WTC11 (cell line): Measurements from ENCODE around the gene MYO1H. TPM values are rescaled to one million over a fixed set of nuclear protein-coding genes. Genes with fewer than 3 reads are reported as not detected.
A peak's percentile ranks its signal among the peaks of the same experiment; 100 is the strongest.

Experiments used
- ATAC-seq: fragments of 200-7000 bp; cut with Tn5 transposase; 2 replicates; pipeline ENCODE4 v1.10.0; 2021; ENCODE audit warnings: mild to moderate bottlenecking, moderate library complexity
- CTCF ChIA-PET: fragments of 300-600 bp; sonication (Branson Sonifier 250); formaldehyde crosslinking; loops from one replicate; lab custom pipeline; 2021; ENCODE audit warnings: antibody characterized with exemption; lab: Charles Lee
- POLR2A ChIA-PET: fragments of 350-600 bp; sonication (Branson Sonifier 250); formaldehyde crosslinking; loops from one replicate; lab custom pipeline; 2021; ENCODE audit warnings: antibody characterized with exemption; lab: Charles Lee
- DNase-seq: peaks from one replicate; pipeline ENCODE4 v3.0.0; 2021; ENCODE audit warnings: low spot score
- H3K27ac Mint-ChIP-seq: 2 replicates; pipeline ENCODE4 v1.8.0; 2021; ENCODE audit warnings: mixed read lengths
- H3K27me3 Mint-ChIP-seq: 2 replicates; pipeline ENCODE4 v1.8.0; 2021; ENCODE audit warnings: low read depth, mild to moderate bottlenecking, moderate library complexity, mixed read lengths
- H3K36me3 Mint-ChIP-seq: 2 replicates; pipeline ENCODE4 v1.8.0; 2021; ENCODE audit warnings: mixed read lengths
- H3K4me1 Mint-ChIP-seq: 2 replicates; pipeline ENCODE4 v1.8.0; 2022; ENCODE audit warnings: mixed read lengths
- H3K4me3 Mint-ChIP-seq: 2 replicates; pipeline ENCODE4 v1.8.0; 2021; ENCODE audit warnings: mild to moderate bottlenecking, moderate library complexity, mixed read lengths
- H3K9me3 Mint-ChIP-seq: 2 replicates; pipeline ENCODE4 v1.8.0; 2021; ENCODE audit warnings: mixed read lengths
- CREB1 ChIP-seq: sonication (generic); formaldehyde crosslinking; IDR thresholded peaks from 2 replicates; pipeline ENCODE4 v1.8.0; 2023; ENCODE audit warnings: mild to moderate bottlenecking, missing genetic modification reagents
- CREM ChIP-seq: sonication (generic); formaldehyde crosslinking; IDR thresholded peaks from 2 replicates; pipeline ENCODE4 v1.8.1; 2022; ENCODE audit warnings: mild to moderate bottlenecking, missing genetic modification reagents, moderate library complexity
- FOXJ3 ChIP-seq: sonication (generic); formaldehyde crosslinking; IDR thresholded peaks from 2 replicates; pipeline ENCODE4 v1.9.0; 2021; ENCODE audit warnings: missing genetic modification reagents, mild to moderate bottlenecking, borderline replicate concordance
- FOXK1 ChIP-seq: sonication (generic); formaldehyde crosslinking; IDR thresholded peaks from 2 replicates; pipeline ENCODE4 v1.8.0; 2022; ENCODE audit warnings: mild to moderate bottlenecking, moderate library complexity, missing genetic modification reagents
- GABPB1 ChIP-seq: sonication (generic); formaldehyde crosslinking; IDR thresholded peaks from 2 replicates; pipeline ENCODE4 v1.8.1; 2023; ENCODE audit warnings: mild to moderate bottlenecking, missing genetic modification reagents
- NFE2L1 ChIP-seq: sonication (generic); formaldehyde crosslinking; IDR thresholded peaks from 2 replicates; pipeline ENCODE4 v1.8.1; 2023; ENCODE audit warnings: missing genetic modification reagents
- NR3C1 ChIP-seq: sonication (generic); formaldehyde crosslinking; conservative IDR thresholded peaks from 2 replicates; pipeline ENCODE4 v1.8.1; 2023; ENCODE audit warnings: low read depth, mild to moderate bottlenecking, missing genetic modification reagents
- TEAD4 ChIP-seq: sonication (generic); formaldehyde crosslinking; IDR thresholded peaks from 2 replicates; pipeline ENCODE4 v1.8.0; 2022; ENCODE audit warnings: mild to moderate bottlenecking, missing genetic modification reagents
- ZNF121 ChIP-seq: sonication (generic); formaldehyde crosslinking; IDR thresholded peaks from 2 replicates; pipeline ENCODE4 v1.8.0; 2023; ENCODE audit warnings: missing genetic modification reagents
- ZNF396 ChIP-seq: fragments of 250-450 bp; sonication (Bioruptor Pico); IDR thresholded peaks from 2 replicates; pipeline ENCODE4 v1.8.0; 2021; ENCODE audit warnings: mild to moderate bottlenecking, moderate library complexity, borderline replicate concordance
- total RNA-seq: library from RNA; stranded (reverse); gene quantifications from 3 replicates; pipeline ENCODE4 v1.2.3, GENCODE V29; 2021
- TF ChIP-seq, protein P1 (sequence below): sonication (generic); formaldehyde crosslinking; IDR thresholded peaks from 2 replicates; pipeline ENCODE4 v1.8.1; 2022; ENCODE audit warnings: low read depth, missing genetic modification reagents, borderline replicate concordance
- TF ChIP-seq, protein P2 (sequence below): sonication (generic); formaldehyde crosslinking; IDR thresholded peaks from 2 replicates; pipeline ENCODE4 v1.8.1; 2023; ENCODE audit warnings: mild to moderate bottlenecking, moderate library complexity, missing genetic modification reagents
- TF ChIP-seq, protein P3 (sequence below): sonication (generic); formaldehyde crosslinking; IDR thresholded peaks from 2 replicates; pipeline ENCODE4 v1.8.0; 2023; ENCODE audit warnings: missing genetic modification reagents
- TF ChIP-seq, protein P4 (sequence below): sonication (generic); formaldehyde crosslinking; IDR thresholded peaks from 2 replicates; pipeline ENCODE4 v1.8.0; 2023; ENCODE audit warnings: missing genetic modification reagents, mild to moderate bottlenecking, borderline replicate concordance
- TF ChIP-seq, protein P5 (sequence below): fragments of 250-450 bp; sonication (Bioruptor Pico); IDR thresholded peaks from 2 replicates; pipeline ENCODE4 v1.9.0; 2021; ENCODE audit warnings: mild to moderate bottlenecking
- TF ChIP-seq, protein P6 (sequence below): sonication (generic); formaldehyde crosslinking; IDR thresholded peaks from 2 replicates; pipeline ENCODE4 v1.8.1; 2023; ENCODE audit warnings: mild to moderate bottlenecking, missing genetic modification reagents
- TF ChIP-seq, protein P7 (sequence below): fragments of 250-450 bp; sonication (Bioruptor Pico); IDR thresholded peaks from 2 replicates; pipeline ENCODE4 v1.8.0; 2021; ENCODE audit warnings: mild to moderate bottlenecking
- TF ChIP-seq, protein P8 (sequence below): sonication (generic); formaldehyde crosslinking; IDR thresholded peaks from 2 replicates; pipeline ENCODE4 v1.8.0; 2022; ENCODE audit warnings: mild to moderate bottlenecking, missing genetic modification reagents
- TF ChIP-seq, protein P9 (sequence below): sonication (generic); formaldehyde crosslinking; IDR thresholded peaks from 2 replicates; pipeline ENCODE4 v1.8.1; 2023; ENCODE audit warnings: mild to moderate bottlenecking, missing genetic modification reagents, borderline replicate concordance

The MYO1H gene
- total RNA-seq, 1 experiment from 2014 or later = 0.44 TPM

DNA sequence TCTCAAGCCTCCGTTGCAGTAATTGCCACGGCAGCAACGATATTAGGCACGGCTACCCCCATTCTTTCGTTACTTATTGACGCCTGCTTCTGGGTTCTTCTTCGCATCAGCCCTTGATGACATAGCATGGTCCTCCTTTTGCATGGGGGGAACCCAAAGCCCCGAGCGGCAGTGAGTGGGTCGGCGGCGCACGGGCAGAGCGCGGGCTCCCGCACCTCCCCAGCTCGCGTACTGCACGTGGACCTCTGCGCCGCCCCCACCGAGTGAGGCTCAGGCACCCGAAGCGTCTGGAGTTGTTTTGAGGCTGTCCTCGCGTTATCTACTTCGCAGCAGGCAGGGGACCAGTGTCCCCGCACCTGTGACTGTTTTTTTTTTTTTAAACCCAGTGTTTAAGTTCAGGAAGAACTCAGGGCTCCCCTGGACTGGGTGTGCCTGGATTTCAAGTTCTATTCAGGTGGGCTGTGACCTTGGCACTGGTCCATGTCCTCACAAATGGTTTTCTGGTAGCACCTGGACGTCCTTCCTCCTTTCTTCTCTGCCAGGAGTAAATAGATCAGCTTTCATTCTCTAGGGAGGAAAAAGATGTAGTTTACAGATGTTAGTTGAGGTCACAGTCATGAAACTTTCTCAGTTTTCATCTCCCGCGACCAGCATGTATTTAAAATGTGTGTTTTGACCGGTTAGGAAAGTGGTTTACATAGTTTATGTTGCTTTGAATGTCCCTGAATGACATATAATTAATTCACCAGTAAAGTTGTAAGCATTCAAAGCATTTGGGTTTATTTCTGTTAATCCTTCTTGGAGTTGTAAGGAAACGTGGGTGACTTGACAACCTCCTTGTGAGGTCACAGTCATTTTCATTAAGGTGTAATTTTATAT lies 37.2 kb upstream of the MYO1H start:
- H3K27ac Mint-ChIP-seq = no peak overlapping the region
- TF ChIP-seq FOXK1 (CRISPR knock-in tag) = peak; percentile 68; the same call in 1 of the 2 replicates
- TF ChIP-seq, protein P1, sequence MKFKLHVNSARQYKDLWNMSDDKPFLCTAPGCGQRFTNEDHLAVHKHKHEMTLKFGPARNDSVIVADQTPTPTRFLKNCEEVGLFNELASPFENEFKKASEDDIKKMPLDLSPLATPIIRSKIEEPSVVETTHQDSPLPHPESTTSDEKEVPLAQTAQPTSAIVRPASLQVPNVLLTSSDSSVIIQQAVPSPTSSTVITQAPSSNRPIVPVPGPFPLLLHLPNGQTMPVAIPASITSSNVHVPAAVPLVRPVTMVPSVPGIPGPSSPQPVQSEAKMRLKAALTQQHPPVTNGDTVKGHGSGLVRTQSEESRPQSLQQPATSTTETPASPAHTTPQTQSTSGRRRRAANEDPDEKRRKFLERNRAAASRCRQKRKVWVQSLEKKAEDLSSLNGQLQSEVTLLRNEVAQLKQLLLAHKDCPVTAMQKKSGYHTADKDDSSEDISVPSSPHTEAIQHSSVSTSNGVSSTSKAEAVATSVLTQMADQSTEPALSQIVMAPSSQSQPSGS = 0 out of 2 replicates have a peak, but pooled peaks have one; percentile 27
- TF ChIP-seq NR3C1 (CRISPR knock-in tag) = no peak
- TF ChIP-seq, protein P2, sequence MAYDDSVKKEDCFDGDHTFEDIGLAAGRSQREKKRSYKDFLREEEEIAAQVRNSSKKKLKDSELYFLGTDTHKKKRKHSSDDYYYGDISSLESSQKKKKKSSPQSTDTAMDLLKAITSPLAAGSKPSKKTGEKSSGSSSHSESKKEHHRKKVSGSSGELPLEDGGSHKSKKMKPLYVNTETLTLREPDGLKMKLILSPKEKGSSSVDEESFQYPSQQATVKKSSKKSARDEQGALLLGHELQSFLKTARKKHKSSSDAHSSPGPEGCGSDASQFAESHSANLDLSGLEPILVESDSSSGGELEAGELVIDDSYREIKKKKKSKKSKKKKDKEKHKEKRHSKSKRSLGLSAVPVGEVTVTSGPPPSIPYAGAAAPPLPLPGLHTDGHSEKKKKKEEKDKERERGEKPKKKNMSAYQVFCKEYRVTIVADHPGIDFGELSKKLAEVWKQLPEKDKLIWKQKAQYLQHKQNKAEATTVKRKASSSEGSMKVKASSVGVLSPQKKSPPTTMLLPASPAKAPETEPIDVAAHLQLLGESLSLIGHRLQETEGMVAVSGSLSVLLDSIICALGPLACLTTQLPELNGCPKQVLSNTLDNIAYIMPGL = peak; percentile 17; the same call in 1 of the 2 replicates
- TF ChIP-seq ZNF396 (CRISPR knock-in tag) = no peak
- TF ChIP-seq GABPB1 (CRISPR knock-in tag) = 0 out of 2 replicates have a peak, but pooled peaks have one; percentile 25
- no peak for TF ChIP-seq TEAD4
- TF ChIP-seq, protein P3, sequence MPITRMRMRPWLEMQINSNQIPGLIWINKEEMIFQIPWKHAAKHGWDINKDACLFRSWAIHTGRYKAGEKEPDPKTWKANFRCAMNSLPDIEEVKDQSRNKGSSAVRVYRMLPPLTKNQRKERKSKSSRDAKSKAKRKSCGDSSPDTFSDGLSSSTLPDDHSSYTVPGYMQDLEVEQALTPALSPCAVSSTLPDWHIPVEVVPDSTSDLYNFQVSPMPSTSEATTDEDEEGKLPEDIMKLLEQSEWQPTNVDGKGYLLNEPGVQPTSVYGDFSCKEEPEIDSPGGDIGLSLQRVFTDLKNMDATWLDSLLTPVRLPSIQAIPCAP (CRISPR knock-in tag) = peak; percentile 79
- TF ChIP-seq, protein P4, sequence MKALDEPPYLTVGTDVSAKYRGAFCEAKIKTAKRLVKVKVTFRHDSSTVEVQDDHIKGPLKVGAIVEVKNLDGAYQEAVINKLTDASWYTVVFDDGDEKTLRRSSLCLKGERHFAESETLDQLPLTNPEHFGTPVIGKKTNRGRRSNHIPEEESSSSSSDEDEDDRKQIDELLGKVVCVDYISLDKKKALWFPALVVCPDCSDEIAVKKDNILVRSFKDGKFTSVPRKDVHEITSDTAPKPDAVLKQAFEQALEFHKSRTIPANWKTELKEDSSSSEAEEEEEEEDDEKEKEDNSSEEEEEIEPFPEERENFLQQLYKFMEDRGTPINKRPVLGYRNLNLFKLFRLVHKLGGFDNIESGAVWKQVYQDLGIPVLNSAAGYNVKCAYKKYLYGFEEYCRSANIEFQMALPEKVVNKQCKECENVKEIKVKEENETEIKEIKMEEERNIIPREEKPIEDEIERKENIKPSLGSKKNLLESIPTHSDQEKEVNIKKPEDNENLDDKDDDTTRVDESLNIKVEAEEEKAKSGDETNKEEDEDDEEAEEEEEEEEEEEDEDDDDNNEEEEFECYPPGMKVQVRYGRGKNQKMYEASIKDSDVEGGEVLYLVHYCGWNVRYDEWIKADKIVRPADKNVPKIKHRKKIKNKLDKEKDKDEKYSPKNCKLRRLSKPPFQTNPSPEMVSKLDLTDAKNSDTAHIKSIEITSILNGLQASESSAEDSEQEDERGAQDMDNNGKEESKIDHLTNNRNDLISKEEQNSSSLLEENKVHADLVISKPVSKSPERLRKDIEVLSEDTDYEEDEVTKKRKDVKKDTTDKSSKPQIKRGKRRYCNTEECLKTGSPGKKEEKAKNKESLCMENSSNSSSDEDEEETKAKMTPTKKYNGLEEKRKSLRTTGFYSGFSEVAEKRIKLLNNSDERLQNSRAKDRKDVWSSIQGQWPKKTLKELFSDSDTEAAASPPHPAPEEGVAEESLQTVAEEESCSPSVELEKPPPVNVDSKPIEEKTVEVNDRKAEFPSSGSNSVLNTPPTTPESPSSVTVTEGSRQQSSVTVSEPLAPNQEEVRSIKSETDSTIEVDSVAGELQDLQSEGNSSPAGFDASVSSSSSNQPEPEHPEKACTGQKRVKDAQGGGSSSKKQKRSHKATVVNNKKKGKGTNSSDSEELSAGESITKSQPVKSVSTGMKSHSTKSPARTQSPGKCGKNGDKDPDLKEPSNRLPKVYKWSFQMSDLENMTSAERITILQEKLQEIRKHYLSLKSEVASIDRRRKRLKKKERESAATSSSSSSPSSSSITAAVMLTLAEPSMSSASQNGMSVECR (CRISPR knock-in tag) = peak; percentile 65; the same call in 1 of the 2 replicates
- no peak for TF ChIP-seq FOXJ3 (CRISPR knock-in tag)
- TF ChIP-seq, protein P5, sequence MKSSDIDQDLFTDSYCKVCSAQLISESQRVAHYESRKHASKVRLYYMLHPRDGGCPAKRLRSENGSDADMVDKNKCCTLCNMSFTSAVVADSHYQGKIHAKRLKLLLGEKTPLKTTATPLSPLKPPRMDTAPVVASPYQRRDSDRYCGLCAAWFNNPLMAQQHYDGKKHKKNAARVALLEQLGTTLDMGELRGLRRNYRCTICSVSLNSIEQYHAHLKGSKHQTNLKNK (CRISPR knock-in tag) = no peak
- TF ChIP-seq, protein P6, sequence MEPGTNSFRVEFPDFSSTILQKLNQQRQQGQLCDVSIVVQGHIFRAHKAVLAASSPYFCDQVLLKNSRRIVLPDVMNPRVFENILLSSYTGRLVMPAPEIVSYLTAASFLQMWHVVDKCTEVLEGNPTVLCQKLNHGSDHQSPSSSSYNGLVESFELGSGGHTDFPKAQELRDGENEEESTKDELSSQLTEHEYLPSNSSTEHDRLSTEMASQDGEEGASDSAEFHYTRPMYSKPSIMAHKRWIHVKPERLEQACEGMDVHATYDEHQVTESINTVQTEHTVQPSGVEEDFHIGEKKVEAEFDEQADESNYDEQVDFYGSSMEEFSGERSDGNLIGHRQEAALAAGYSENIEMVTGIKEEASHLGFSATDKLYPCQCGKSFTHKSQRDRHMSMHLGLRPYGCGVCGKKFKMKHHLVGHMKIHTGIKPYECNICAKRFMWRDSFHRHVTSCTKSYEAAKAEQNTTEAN (CRISPR knock-in tag) = peak; percentile 78
- peak; percentile 86 for TF ChIP-seq NFE2L1 (CRISPR knock-in tag)
- TF ChIP-seq, protein P7, sequence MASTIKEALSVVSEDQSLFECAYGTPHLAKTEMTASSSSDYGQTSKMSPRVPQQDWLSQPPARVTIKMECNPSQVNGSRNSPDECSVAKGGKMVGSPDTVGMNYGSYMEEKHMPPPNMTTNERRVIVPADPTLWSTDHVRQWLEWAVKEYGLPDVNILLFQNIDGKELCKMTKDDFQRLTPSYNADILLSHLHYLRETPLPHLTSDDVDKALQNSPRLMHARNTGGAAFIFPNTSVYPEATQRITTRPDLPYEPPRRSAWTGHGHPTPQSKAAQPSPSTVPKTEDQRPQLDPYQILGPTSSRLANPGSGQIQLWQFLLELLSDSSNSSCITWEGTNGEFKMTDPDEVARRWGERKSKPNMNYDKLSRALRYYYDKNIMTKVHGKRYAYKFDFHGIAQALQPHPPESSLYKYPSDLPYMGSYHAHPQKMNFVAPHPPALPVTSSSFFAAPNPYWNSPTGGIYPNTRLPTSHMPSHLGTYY (CRISPR knock-in tag) = no peak
- peak; percentile 68; the same call in 1 of the 2 replicates for TF ChIP-seq CREM (CRISPR knock-in tag)
- TF ChIP-seq CREB1 (CRISPR knock-in tag) = peak; percentile 76; the same call in 1 of the 2 replicates
- TF ChIP-seq, protein P8, sequence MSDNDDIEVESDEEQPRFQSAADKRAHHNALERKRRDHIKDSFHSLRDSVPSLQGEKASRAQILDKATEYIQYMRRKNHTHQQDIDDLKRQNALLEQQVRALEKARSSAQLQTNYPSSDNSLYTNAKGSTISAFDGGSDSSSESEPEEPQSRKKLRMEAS (CRISPR knock-in tag) = peak; percentile 95
- TF ChIP-seq ZNF121 (CRISPR knock-in tag) = no peak
- TF ChIP-seq, protein P9, sequence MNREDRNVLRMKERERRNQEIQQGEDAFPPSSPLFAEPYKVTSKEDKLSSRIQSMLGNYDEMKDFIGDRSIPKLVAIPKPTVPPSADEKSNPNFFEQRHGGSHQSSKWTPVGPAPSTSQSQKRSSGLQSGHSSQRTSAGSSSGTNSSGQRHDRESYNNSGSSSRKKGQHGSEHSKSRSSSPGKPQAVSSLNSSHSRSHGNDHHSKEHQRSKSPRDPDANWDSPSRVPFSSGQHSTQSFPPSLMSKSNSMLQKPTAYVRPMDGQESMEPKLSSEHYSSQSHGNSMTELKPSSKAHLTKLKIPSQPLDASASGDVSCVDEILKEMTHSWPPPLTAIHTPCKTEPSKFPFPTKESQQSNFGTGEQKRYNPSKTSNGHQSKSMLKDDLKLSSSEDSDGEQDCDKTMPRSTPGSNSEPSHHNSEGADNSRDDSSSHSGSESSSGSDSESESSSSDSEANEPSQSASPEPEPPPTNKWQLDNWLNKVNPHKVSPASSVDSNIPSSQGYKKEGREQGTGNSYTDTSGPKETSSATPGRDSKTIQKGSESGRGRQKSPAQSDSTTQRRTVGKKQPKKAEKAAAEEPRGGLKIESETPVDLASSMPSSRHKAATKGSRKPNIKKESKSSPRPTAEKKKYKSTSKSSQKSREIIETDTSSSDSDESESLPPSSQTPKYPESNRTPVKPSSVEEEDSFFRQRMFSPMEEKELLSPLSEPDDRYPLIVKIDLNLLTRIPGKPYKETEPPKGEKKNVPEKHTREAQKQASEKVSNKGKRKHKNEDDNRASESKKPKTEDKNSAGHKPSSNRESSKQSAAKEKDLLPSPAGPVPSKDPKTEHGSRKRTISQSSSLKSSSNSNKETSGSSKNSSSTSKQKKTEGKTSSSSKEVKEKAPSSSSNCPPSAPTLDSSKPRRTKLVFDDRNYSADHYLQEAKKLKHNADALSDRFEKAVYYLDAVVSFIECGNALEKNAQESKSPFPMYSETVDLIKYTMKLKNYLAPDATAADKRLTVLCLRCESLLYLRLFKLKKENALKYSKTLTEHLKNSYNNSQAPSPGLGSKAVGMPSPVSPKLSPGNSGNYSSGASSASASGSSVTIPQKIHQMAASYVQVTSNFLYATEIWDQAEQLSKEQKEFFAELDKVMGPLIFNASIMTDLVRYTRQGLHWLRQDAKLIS (CRISPR knock-in tag) = peak; percentile 86; the same call in 1 of the 2 replicates

More for the DNA sequence above, 37.2 kb upstream of the MYO1H start:
- Mint-ChIP-seq H3K4me3 (peak overlapping the region; percentile 76), H3K36me3 (0 out of 2 replicates have a peak, but pooled peaks cover 4% of the 10 kb centered on the region), H3K9me3 (no peaks in the 10 kb centered on the region), H3K27me3 (peaks cover 79% of the 10 kb centered on the region), H3K4me1 (peaks cover 7% of the 10 kb centered on the region)
- ChIA-PET POLR2A (no interaction called here), CTCF (interaction anchor here (1.4 kb wide), 1 partner anchor 75 kb away, joined by 3 read pairs; no protein-coding TSS in a partner anchor)
- peak; percentile 33 for ATAC-seq
- peak; percentile 38 for DNase-seq
